Mesenchymal stem cell (in vitro differentiated cells and primary cell): ENCODE results near the gene DMXL1.

Experiments
- DNase-seq: peaks from one replicate; pipeline ENCODE4 v3.0.0-alpha.2; 2013
- H2AFZ ChIP-seq: one replicate; pipeline ENCODE4 v1.6.1; 2013; ENCODE audit warnings: low read depth, mild to moderate bottlenecking, control low read depth, inconsistent platforms, low read length, moderate library complexity
- H2AK5ac ChIP-seq: 2 replicates; pipeline ENCODE4 v1.6.1; 2013; ENCODE audit warnings: low read length, moderate library complexity, mild to moderate bottlenecking, inconsistent platforms; ENCODE audit not compliant: severe bottlenecking
- H2BK120ac ChIP-seq: one replicate; pipeline ENCODE4 v1.6.1; 2013; ENCODE audit warnings: low read depth, mild to moderate bottlenecking, inconsistent platforms, low read length, moderate library complexity
- H2BK12ac ChIP-seq, 2 experiments: one replicate each; pipeline ENCODE4 v1.6.1; 2013; ENCODE audit warnings: inconsistent platforms in 2 of 2, low read length in 2 of 2, mild to moderate bottlenecking in 2 of 2, moderate library complexity in 2 of 2, control low read depth in 1 of 2
- H2BK15ac ChIP-seq: one replicate; pipeline ENCODE4 v1.6.1; 2013; ENCODE audit warnings: mild to moderate bottlenecking, low read depth, inconsistent platforms; ENCODE audit not compliant: poor library complexity, severe bottlenecking
- H2BK5ac ChIP-seq: 2 replicates; pipeline ENCODE4 v1.6.1; 2013; ENCODE audit warnings: low read depth, mild to moderate bottlenecking, low read length, control low read depth, inconsistent platforms; ENCODE audit not compliant: poor library complexity, severe bottlenecking
- H3K14ac ChIP-seq, 2 experiments: one replicate each; pipeline ENCODE4 v1.6.1; 2013; ENCODE audit warnings: inconsistent platforms in 2 of 2, low read length in 2 of 2, control low read depth in 1 of 2, mild to moderate bottlenecking in 1 of 2, moderate library complexity in 1 of 2
- H3K18ac ChIP-seq, 2 experiments: one replicate each; pipeline ENCODE4 v1.6.1; 2013; ENCODE audit warnings: inconsistent platforms in 2 of 2, low read length in 2 of 2, control low read depth in 1 of 2, low read depth in 1 of 2, mild to moderate bottlenecking in 1 of 2
- H3K23ac ChIP-seq, 2 experiments: one replicate each; pipeline ENCODE4 v1.6.1; 2013; ENCODE audit warnings: inconsistent platforms in 2 of 2, low read length in 2 of 2, mild to moderate bottlenecking in 2 of 2, moderate library complexity in 2 of 2, control low read depth in 1 of 2
- H3K27ac ChIP-seq: 2 replicates; pipeline ENCODE4 v1.5.1; 2013; ENCODE audit warnings: mild to moderate bottlenecking, moderate library complexity, low read length, control low read depth, inconsistent platforms; ENCODE audit not compliant: poor library complexity, severe bottlenecking
- H3K27me3 ChIP-seq, 2 experiments: 2 replicates each; pipeline versions ENCODE4 v1.6.1 to v1.7.0; 2013; ENCODE audit warnings: low read length in 2 of 2, mild to moderate bottlenecking in 2 of 2, moderate library complexity in 2 of 2, control low read depth in 1 of 2, inconsistent platforms in 1 of 2; ENCODE audit not compliant: control insufficient read depth in 1 of 2, insufficient read depth in 1 of 2
- H3K36me3 ChIP-seq, 2 experiments: 2 replicates each; pipeline versions ENCODE4 v1.6.1 to v1.7.0; 2013; ENCODE audit warnings: low read length in 2 of 2, control low read depth in 1 of 2, inconsistent platforms in 1 of 2, low read depth in 1 of 2, mild to moderate bottlenecking in 1 of 2; ENCODE audit not compliant: insufficient read depth in 2 of 2, control insufficient read depth in 1 of 2
- H3K4ac ChIP-seq, 2 experiments: one replicate each; pipeline ENCODE4 v1.6.1; 2013; ENCODE audit warnings: inconsistent platforms in 2 of 2, low read length in 2 of 2, mild to moderate bottlenecking in 2 of 2, moderate library complexity in 2 of 2, control low read depth in 1 of 2, low read depth in 1 of 2
- H3K4me1 ChIP-seq: 2 replicates; pipeline ENCODE4 v1.6.1; 2013; ENCODE audit warnings: low read depth, low read length, control low read depth; ENCODE audit not compliant: control insufficient read depth, insufficient read depth
- H3K4me2 ChIP-seq: 2 replicates; pipeline ENCODE4 v1.6.1; 2013; ENCODE audit warnings: low read length, mild to moderate bottlenecking, inconsistent platforms; ENCODE audit not compliant: poor library complexity, severe bottlenecking
- H3K4me3 ChIP-seq, 2 experiments: 2 replicates each; pipeline versions ENCODE4 v1.5.1 to v1.7.0; 2013; ENCODE audit warnings: low read length in 2 of 2, mild to moderate bottlenecking in 2 of 2, control low read depth in 1 of 2, low read depth in 1 of 2; ENCODE audit not compliant: insufficient read depth in 1 of 2
- H3K79me1 ChIP-seq: replicated peaks from 2 replicates; pipeline ENCODE4 v1.6.1; 2013; ENCODE audit warnings: mild to moderate bottlenecking, control low read depth, low read length, inconsistent platforms; ENCODE audit not compliant: poor library complexity, severe bottlenecking
- H3K9ac ChIP-seq: 2 replicates; pipeline ENCODE4 v1.7.0; 2013; ENCODE audit warnings: mild to moderate bottlenecking, low read length, moderate library complexity
- H3K9me3 ChIP-seq: 2 replicates; pipeline ENCODE4 v1.7.0; 2013; ENCODE audit warnings: mild to moderate bottlenecking, low read length; ENCODE audit not compliant: control insufficient read depth
- H4K8ac ChIP-seq: one replicate; pipeline ENCODE4 v1.6.1; 2013; ENCODE audit warnings: inconsistent platforms, mild to moderate bottlenecking, low read length, moderate library complexity
- H4K91ac ChIP-seq: one replicate; pipeline ENCODE4 v1.6.1; 2013; ENCODE audit warnings: mild to moderate bottlenecking, low read length, inconsistent platforms
- WGBS: methylation state at CpG from one replicate; pipeline ENCODE4 v1.1.7; 2013; ENCODE audit warnings: mixed read lengths; 5-methylcytosine and 5-hydroxymethylcytosine counted together

Gene DMXL1

DNA sequence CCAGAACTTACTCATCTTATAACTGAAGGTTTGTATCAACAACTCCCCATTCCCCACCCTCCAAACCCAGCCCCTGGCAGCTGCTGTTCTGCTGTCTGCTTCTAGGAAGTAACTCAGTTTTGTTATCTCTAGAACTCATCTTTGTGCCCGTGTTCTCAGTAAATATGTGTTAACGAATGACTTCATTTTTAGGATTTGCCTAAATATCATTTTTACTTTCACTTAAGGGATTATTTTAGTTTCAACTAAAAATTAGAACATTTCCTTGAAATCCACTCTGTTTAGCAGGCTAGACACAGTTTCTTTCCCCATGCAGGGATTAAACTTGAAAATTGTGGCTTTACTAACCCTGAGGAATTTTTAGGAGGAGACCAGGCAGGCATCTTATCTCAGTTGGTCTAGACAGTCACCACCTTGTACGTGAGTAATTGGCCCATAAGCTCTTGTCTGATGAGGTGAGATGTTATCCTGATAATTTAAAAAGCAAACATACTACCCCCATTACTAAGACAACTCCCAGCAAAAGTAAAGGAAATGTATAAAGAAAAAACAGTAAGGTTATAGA is 216.7 kb downstream of the DMXL1 start:
- Histone ChIP-seq H3K9ac (peak overlapping the region; percentile 65), H3K27ac (peak overlapping the region; percentile 44), H3K4me3 (no peak overlapping the region), H3K79me1 (peaks cover 17% of the 10 kb centered on the region), H3K4me2 (peak overlapping the region; percentile 47), H3K18ac (peak overlapping the region in 1 of 2 experiments; percentile 65), H3K23ac (no peak overlapping the region), H3K14ac (no peak overlapping the region), H3K36me3 (no peaks in the 10 kb centered on the region), H4K91ac (no peak overlapping the region), H3K27me3 (no peaks in the 10 kb centered on the region), H3K4me1 (peaks cover 15% of the 10 kb centered on the region), H2BK120ac (no peak overlapping the region), H2AK5ac (no peak overlapping the region), H2AFZ (no peak overlapping the region), H3K9me3 (no peaks in the 10 kb centered on the region), H2BK5ac (no peak overlapping the region), H2BK12ac (no peak overlapping the region), H3K4ac (no peak overlapping the region), H4K8ac (no peak overlapping the region), H2BK15ac (no peak overlapping the region)
- no peak for DNase-seq
- WGBS = no CpG with 5 or more reads among the region's 3 CpGs

DNA sequence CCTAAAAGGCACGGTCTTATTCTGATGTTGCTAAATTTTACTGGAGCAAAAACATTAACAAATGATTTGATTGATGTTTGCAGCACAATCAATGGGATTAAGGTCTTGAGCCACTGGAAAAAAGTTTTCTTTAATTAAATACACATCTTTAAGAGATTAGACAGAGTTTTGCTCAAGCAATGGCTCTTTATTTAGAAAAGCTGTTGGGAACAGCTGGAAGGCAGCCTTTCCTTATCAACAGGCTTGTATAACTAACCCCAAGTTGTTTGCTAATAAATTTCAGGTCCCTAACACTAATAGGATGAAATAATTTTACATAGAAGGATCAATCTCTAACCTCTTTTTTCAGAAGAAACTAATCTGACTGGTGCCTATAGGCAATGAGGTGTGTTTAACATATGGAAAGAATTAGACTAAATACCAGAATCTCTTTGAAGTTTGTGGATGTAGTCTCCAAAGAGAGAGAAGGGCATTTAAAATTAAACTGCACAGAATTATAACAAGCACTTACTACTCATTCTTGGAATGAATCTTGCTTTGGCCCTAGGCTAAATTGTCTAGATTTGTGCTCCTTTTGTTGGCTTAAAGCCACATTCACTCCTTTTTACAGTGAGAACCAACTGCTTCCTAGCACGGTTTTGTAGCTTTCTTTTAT is 217.6 kb downstream of the DMXL1 start:
- 100% methylated on average over 1 of the region's 2 CpGs for WGBS

DNA sequence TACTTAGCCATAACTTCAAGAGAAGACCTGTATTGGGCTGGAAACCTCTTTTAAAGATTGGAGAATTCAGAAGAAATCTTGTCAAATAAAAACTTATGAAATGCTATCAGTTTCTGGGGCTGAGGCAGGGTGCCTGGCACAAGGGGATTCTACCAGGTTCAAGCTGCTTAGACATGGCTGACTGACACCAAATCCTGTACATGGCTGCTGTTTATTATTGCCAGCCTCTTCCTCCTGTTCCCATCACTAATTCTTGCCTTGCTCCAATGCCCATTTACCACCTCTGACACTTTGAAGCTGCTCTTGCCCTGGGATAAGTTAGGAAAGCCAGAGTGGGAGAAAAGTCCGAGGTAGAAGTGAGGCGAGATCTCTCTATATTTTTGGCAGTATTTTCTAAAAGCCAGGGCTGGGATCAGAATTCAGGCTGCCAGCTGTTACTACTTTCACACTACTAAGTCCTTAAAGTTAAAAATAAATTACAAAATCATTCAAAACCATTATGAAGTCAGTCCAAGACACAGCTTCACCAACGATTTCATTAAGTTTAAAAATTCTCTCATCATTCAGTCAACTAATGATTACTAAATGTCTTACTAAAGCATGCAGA is 218.7 kb downstream of the DMXL1 start:
- no peak overlapping the region for H2AFZ ChIP-seq
- H2BK5ac ChIP-seq = no peak overlapping the region
- H3K36me3 ChIP-seq = no peaks in the 10 kb centered on the region
- H3K14ac ChIP-seq = no peak overlapping the region
- peak overlapping the region; percentile 63 for H3K27ac ChIP-seq
- H2BK12ac ChIP-seq = no peak overlapping the region
- no peak overlapping the region for H2BK120ac ChIP-seq
- no peaks in the 10 kb centered on the region for H3K9me3 ChIP-seq
- peaks cover 9% of the 10 kb centered on the region for H3K79me1 ChIP-seq
- H3K23ac ChIP-seq = no peak overlapping the region
- H4K8ac ChIP-seq = no peak overlapping the region
- H4K91ac ChIP-seq = no peak overlapping the region
- no peak overlapping the region for H3K4me2 ChIP-seq
- no peak overlapping the region for H2BK15ac ChIP-seq
- H3K9ac ChIP-seq = no peak overlapping the region
- no peaks in the 10 kb centered on the region for H3K27me3 ChIP-seq
- H3K18ac ChIP-seq = peak overlapping the region in 1 of 2 experiments; percentile 2
- peaks cover 12% of the 10 kb centered on the region for H3K4me1 ChIP-seq
- no peak for DNase-seq
- H3K4ac ChIP-seq = no peak overlapping the region
- peak overlapping the region; percentile 60 for H2AK5ac ChIP-seq
- no peak overlapping the region for H3K4me3 ChIP-seq
- whole genome bisulfite sequencing = 100% methylated on average over 2 of the region's 3 CpGs

More for the DNA sequence above, 217.6 kb downstream of the DMXL1 start:
- Histone ChIP-seq H3K18ac (no peak overlapping the region), H2BK15ac (no peak overlapping the region), H3K79me1 (peaks cover 12% of the 10 kb centered on the region), H3K27me3 (no peaks in the 10 kb centered on the region), H4K91ac (no peak overlapping the region), H3K9ac (no peak overlapping the region), H3K4ac (no peak overlapping the region), H2BK120ac (no peak overlapping the region), H3K36me3 (no peaks in the 10 kb centered on the region), H3K14ac (no peak overlapping the region), H4K8ac (no peak overlapping the region), H2BK12ac (no peak overlapping the region), H3K4me3 (no peak overlapping the region), H2AK5ac (peak overlapping the region; percentile 91), H3K27ac (peak overlapping the region; percentile 34), H2AFZ (no peak overlapping the region), H3K23ac (no peak overlapping the region), H3K4me2 (no peak overlapping the region), H3K9me3 (no peaks in the 10 kb centered on the region), H3K4me1 (peaks cover 13% of the 10 kb centered on the region), H2BK5ac (no peak overlapping the region)
- no peak for DNase-seq

DNA sequence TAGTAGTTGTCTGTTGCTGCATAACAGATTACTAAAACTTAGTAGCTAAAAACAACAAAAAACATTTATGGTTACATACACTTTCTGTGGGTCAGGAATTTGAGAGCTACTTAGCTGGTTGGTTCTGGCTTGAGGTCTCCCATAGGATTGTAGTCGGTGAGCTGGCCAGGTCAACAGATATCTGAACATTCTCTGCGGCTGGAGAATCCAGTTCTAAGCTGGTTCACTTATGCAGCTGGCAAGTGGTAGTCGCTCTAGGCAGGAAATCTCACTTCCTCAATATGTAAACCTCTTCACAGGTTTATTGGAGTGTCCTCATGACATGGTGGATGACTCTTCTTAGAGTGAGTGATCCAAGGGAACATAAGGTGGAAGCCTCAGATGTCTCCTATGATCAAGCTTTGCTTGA is 219.3 kb downstream of the DMXL1 start:
- Histone ChIP-seq H4K8ac (no peak overlapping the region), H2AFZ (no peak overlapping the region), H3K4me3 (no peak overlapping the region), H3K9ac (no peak overlapping the region), H3K9me3 (no peaks in the 10 kb centered on the region), H2BK120ac (peak overlapping the region; percentile 42), H3K23ac (no peak overlapping the region), H3K18ac (peak overlapping the region in 1 of 2 experiments; percentile 3), H3K14ac (no peak overlapping the region), H3K4me2 (no peak overlapping the region), H2BK5ac (peak overlapping the region; percentile 20), H2AK5ac (peak overlapping the region; percentile 81), H3K27ac (peak overlapping the region; percentile 61), H3K4ac (no peak overlapping the region), H2BK12ac (no peak overlapping the region), H3K79me1 (peaks cover 8% of the 10 kb centered on the region), H2BK15ac (no peak overlapping the region), H3K4me1 (peaks cover 12% of the 10 kb centered on the region), H4K91ac (no peak overlapping the region), H3K36me3 (no peaks in the 10 kb centered on the region), H3K27me3 (no peaks in the 10 kb centered on the region)
- DNase-seq = no peak
- WGBS = 81% methylated on average over 2 of the region's 3 CpGs
